Breast epithelium (tissue), 4 donors: ENCODE data around the gene EIF3J. TPM values are rescaled to one million over a fixed set of nuclear protein-coding genes. Genes with fewer than 3 reads are reported as not detected.
"Not testable (repeated sequence)": the region's sequence is repeated elsewhere in the genome, so short reads cannot be mapped to it uniquely, and the experiment has no call there.

Source experiments
- DNase-seq, 2 donors: peaks; one replicate each; pipeline ENCODE4 v3.0.0-alpha.2; 2019; ENCODE audit warnings: low spot score in 2 of 2
- H3K27ac ChIP-seq, 2 donors: fragments of 200-600 bp; sonication (generic) in 1 of 2; one replicate each; pipeline ENCODE4 v1.5.1; 2016 to 2019; ENCODE audit warnings: mild to moderate bottlenecking in 1 of 2
- H3K27me3 ChIP-seq, 2 donors: fragments of 200-600 bp; sonication (generic) in 1 of 2; one replicate each; pipeline versions ENCODE4 v1.5.1 to v1.6.0; 2017 to 2019; ENCODE audit warnings: control low read depth in 1 of 2, mild to moderate bottlenecking in 1 of 2
- H3K36me3 ChIP-seq: fragments of 200-600 bp; one replicate; pipeline ENCODE4 v1.5.1; 2019
- H3K4me1 ChIP-seq, 2 donors: fragments of 200-600 bp; sonication (generic); one replicate each; pipeline ENCODE4 v1.5.1; 2016 to 2019; ENCODE audit warnings: control low read depth in 1 of 2
- H3K4me3 ChIP-seq, 3 donors: fragments of 200-600 bp; sonication (generic); 1 replicate in 2 of 3; 2 replicates in 1 of 3; pipeline ENCODE4 v1.5.1; 2016 to 2019; ENCODE audit warnings: mild to moderate bottlenecking in 3 of 3, moderate library complexity in 2 of 3
- H3K9me3 ChIP-seq, 2 donors: fragments of 200-600 bp; sonication (generic) in 1 of 2; one replicate each; pipeline ENCODE4 v1.5.1; 2016 to 2019; ENCODE audit warnings: control low read depth in 1 of 2
- POLR2A ChIP-seq: fragments of 450-650 bp; IDR thresholded peaks from one replicate; pipeline ENCODE4 v1.6.1; 2016; ENCODE audit warnings: antibody characterized with exemption, mild to moderate bottlenecking, moderate library complexity
- POLR2AphosphoS5 ChIP-seq, 3 donors: sonication (generic); formaldehyde crosslinking; IDR thresholded peaks; one replicate each; pipeline ENCODE4 v1.6.1; 2017; ENCODE audit warnings: antibody characterized with exemption in 3 of 3
- intact Hi-C: fragments of 100-400 bp; cut with DNase I; formaldehyde crosslinking; loops from one replicate; pipeline ENCODE4 v1.15.1; 2023; ENCODE audit warnings: low total_unique reads
- total RNA-seq, 3 donors: library from RNA; depleted of rRNA; stranded (reverse); fragments of >200 nt; gene quantifications; one replicate each; pipeline ENCODE4 v1.1.0, GENCODE V29; 2016
- TF ChIP-seq, protein P1 (sequence below), 3 donors: fragments of 450-650 bp; IDR thresholded peaks; one replicate each; pipeline ENCODE4 v1.5.1; 2016 to 2017; ENCODE audit warnings: antibody characterized with exemption in 3 of 3, mild to moderate bottlenecking in 3 of 3, moderate library complexity in 3 of 3

The EIF3J gene
- total RNA-seq, 3 donors from 2014 or later: 46.6 to 82.0 (median 68.2) TPM

- TF ChIP-seq, protein P1, sequence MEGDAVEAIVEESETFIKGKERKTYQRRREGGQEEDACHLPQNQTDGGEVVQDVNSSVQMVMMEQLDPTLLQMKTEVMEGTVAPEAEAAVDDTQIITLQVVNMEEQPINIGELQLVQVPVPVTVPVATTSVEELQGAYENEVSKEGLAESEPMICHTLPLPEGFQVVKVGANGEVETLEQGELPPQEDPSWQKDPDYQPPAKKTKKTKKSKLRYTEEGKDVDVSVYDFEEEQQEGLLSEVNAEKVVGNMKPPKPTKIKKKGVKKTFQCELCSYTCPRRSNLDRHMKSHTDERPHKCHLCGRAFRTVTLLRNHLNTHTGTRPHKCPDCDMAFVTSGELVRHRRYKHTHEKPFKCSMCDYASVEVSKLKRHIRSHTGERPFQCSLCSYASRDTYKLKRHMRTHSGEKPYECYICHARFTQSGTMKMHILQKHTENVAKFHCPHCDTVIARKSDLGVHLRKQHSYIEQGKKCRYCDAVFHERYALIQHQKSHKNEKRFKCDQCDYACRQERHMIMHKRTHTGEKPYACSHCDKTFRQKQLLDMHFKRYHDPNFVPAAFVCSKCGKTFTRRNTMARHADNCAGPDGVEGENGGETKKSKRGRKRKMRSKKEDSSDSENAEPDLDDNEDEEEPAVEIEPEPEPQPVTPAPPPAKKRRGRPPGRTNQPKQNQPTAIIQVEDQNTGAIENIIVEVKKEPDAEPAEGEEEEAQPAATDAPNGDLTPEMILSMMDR (IDR thresholded peaks at IDR 0.05): no peak
- TF ChIP-seq POLR2AphosphoS5 (IDR thresholded peaks at IDR 0.05) (no peak), POLR2A (no peak)
- intact Hi-C loops: no loop called here
- H3K36me3 ChIP-seq: no peaks in the 10 kb centered on the region
Measured at GRCh38 chr15:44550734-44551133, 13.8 kb downstream of the EIF3J start.

DNA sequence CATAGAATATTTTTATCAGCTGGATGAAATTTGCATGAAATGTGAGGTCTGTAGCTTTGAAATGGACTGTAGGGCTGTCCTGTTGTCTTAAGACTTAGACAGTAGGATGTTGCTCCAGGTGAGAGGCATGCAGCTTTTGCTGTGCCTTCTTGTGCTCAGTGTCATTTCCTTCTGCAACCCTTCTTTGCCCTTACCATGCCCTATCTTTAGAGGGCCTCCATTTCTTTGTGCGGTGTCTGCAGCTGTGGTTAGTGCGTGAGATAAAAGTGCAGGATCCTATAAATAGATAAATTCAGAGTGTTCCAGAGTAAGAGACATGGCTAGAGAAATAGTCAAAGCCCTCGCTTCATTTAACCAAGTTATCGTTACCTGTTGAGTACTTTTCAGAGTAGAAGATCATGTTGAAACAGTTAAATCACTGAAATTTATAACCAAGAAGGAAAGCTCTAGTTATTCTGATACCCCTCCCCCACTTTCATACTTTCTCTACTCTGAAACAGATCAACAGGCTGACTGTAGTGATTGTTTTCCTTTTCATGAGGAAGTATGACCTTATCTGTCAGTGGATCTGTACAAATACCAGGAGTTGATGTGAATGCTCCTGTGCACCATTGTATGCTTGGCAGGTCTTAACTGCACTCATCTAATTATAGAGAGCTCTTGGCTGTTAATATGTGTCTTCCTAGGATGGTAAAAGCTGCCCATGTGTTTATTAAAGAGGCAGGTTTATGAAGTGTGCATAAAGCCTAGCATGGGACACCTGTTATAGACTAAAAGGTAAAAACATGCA lies 18.2 kb downstream of the EIF3J start:
- H3K4me1 ChIP-seq: no peaks in the 10 kb centered on the region
- H3K27me3 ChIP-seq: no peaks in the 10 kb centered on the region
- intact Hi-C loops: no loop called here
- H3K9me3 ChIP-seq: no peaks in the 10 kb centered on the region
- no peak overlapping the region for H3K4me3 ChIP-seq
- peak overlapping the region in 1 of 2 donors; percentile 54 for H3K27ac ChIP-seq
- H3K36me3 ChIP-seq: no peaks in the 10 kb centered on the region
- no peak for DNase-seq
- no peak for TF ChIP-seq POLR2AphosphoS5 (IDR thresholded peaks at IDR 0.05)
- TF ChIP-seq, protein P1 (IDR thresholded peaks at IDR 0.05): no peak
- TF ChIP-seq POLR2A: no peak

More at GRCh38 chr15:44550734-44551133, 13.8 kb downstream of the EIF3J start:
- Histone ChIP-seq H3K27ac (no peak overlapping the region), H3K4me3 (no peak overlapping the region), H3K27me3 (no peaks in the 10 kb centered on the region), H3K9me3 (no peaks in the 10 kb centered on the region), H3K4me1 (no peaks in the 10 kb centered on the region)
- DNase-seq: no peak

DNA sequence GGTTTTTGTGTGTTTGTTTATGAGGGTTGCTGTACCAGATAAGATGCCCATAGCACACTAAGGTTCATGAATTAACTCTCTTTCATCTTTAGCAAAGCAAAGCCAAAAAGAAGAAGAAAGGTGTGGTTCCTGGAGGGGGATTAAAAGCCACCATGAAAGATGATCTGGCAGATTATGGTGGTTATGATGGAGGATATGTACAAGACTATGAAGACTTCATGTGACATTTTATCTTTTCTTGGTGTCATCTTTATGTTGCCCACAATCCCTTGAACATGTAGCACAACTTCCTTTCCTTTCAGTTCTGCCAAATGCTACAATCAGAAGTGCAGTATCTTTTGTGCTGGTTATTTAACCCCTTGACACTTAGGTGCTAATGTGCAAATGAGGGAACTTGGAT lies 24.0 kb downstream of the EIF3J start:
- H3K4me1 ChIP-seq, H3K27ac ChIP-seq, H3K27me3 ChIP-seq, DNase-seq, H3K4me3 ChIP-seq, intact Hi-C loops: not testable (repeated sequence)
- peaks cover 10 to 12% of the 10 kb centered on the region in 2 donors for H3K9me3 ChIP-seq
- peaks cover 24% of the 10 kb centered on the region for H3K36me3 ChIP-seq

DNA sequence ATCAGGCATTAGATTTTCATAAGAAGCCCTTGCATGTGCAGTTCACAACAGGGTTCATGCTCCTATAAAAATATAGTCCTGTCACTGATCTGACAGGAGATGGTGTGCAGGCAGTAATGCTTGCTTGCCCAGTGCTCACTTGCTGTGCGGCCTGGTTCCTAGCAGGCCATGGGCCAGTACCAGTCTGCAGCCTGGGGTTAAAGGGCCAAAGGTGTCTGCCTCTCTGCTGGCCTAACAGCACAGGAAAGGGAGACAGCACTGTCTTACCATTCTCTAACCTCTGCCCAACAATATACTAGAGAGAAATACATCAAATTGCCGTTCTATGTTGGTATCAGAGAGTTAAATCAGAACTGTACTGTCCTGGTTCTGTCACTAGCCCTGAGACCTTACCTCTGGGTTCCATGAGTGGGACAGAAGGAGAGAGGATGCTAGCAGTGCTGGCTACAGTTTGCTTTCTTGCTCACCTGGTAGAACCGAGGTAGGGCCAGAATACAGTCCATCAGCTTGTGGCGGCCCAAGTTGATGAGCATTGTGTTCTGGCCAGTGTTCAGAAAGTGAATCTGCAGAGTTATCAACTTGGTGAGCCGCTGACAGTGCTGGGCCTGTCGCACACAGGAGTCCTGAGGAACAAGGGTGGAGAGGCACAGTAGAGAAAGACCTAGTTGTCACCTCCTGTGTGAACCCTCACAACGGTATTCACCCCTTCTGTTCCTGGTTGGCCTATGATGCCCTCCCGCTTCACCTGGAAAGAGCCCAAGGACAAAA lies 28.6 kb downstream of the EIF3J start:
- intact Hi-C loops: no loop called here
- TF ChIP-seq POLR2AphosphoS5 (IDR thresholded peaks at IDR 0.05): no peak
- TF ChIP-seq, protein P1 (IDR thresholded peaks at IDR 0.05): no peak
- no peak for TF ChIP-seq POLR2A
- Histone ChIP-seq H3K27me3 (no peaks in the 10 kb centered on the region), H3K4me3 (peak overlapping the region in 1 of 3 donors; percentile 5), H3K9me3 (peaks cover 11 to 15% of the 10 kb centered on the region in 2 donors), H3K36me3 (peaks cover 34% of the 10 kb centered on the region), H3K4me1 (no peaks in the 10 kb centered on the region), H3K27ac (no peak overlapping the region)
- DNase-seq: no peak

DNA sequence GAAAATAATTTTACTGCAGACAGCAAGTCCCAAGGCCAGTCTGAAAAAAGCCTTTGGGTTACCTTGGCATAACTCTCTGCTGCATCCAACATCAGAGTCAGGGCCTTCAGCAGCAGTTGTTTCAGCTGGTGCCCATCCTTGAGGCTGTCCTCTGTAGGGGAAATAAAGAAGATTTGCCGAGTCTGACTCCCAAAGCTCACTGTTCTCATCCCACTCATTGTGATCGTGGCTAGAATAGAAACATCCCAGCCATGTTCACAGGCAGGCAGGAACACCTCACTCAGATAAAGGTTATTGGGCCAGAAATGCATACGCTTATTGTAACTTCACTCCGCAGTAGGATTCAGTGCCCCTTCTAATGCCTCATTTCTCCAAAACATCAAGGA lies 29.2 kb downstream of the EIF3J start:
- TF ChIP-seq POLR2AphosphoS5 (IDR thresholded peaks at IDR 0.05) (no peak), POLR2A (no peak)
- TF ChIP-seq, protein P1 (IDR thresholded peaks at IDR 0.05): no peak
- intact Hi-C loops: no loop called here
- H3K27ac ChIP-seq: no peak overlapping the region
- H3K27me3 ChIP-seq: no peaks in the 10 kb centered on the region
- H3K4me3 ChIP-seq: no peak overlapping the region
- H3K36me3 ChIP-seq: peaks cover 34% of the 10 kb centered on the region
- no peaks in the 10 kb centered on the region for H3K4me1 ChIP-seq
- H3K9me3 ChIP-seq: peaks cover 11 to 15% of the 10 kb centered on the region in 2 donors
- DNase-seq: no peak
